Activated T-helper 17 cell treated with anti-CD3 and anti-CD28 coated beads, Interleukin-2, amount 50 U/mL, for 72 hours (primary cell): ENCODE results near the gene WASF2. TPM values are rescaled to one million over a fixed set of nuclear protein-coding genes. Genes with fewer than 3 reads are reported as not detected.
A peak's percentile ranks its signal among the peaks of the same experiment; 100 is the strongest.
"Not testable (repeated sequence)": the region's sequence is repeated elsewhere in the genome, so short reads cannot be mapped to it uniquely, and the experiment has no call there.

Experiments used
- ATAC-seq: fragments of 150-1000 bp; cut with Tn5 transposase; replicated peaks from 2 replicates; pipeline ENCODE4 v1.10.0; 2021; ENCODE audit warnings: mild to moderate bottlenecking, moderate library complexity
- H3K27ac Mint-ChIP-seq: one replicate; pipeline ENCODE4 v1.8.0; 2022; ENCODE audit warnings: mixed read lengths
- H3K27me3 Mint-ChIP-seq: one replicate; pipeline ENCODE4 v1.8.0; 2022; ENCODE audit warnings: mixed read lengths
- H3K36me3 Mint-ChIP-seq: one replicate; pipeline ENCODE4 v1.8.0; 2022; ENCODE audit warnings: low read depth, mild to moderate bottlenecking, mixed read lengths
- H3K4me1 Mint-ChIP-seq: one replicate; pipeline ENCODE4 v1.8.0; 2022; ENCODE audit warnings: mixed read lengths
- H3K4me3 Mint-ChIP-seq: one replicate; pipeline ENCODE4 v1.8.0; 2022; ENCODE audit warnings: mild to moderate bottlenecking, mixed read lengths
- H3K9me3 Mint-ChIP-seq: one replicate; pipeline ENCODE4 v1.8.0; 2022; ENCODE audit warnings: mixed read lengths
- total RNA-seq, 2 donors: library from RNA; stranded (reverse); gene quantifications; one replicate each; pipeline ENCODE4 v1.2.3, GENCODE V29; 2022

The WASF2 gene
- total RNA-seq, 2 donors from 2014 or later: 85.7 to 125 TPM

- peaks cover 24% of the 10 kb centered on the region for H3K36me3 Mint-ChIP-seq
- no peaks in the 10 kb centered on the region for H3K27me3 Mint-ChIP-seq
- ATAC-seq: no peak
- peaks cover 14% of the 10 kb centered on the region for H3K4me1 Mint-ChIP-seq
- H3K4me3 Mint-ChIP-seq: no peak overlapping the region
- H3K9me3 Mint-ChIP-seq: no peaks in the 10 kb centered on the region
- H3K27ac Mint-ChIP-seq: no peak overlapping the region
These were observed 2.1 kb upstream of the WASF2 start for GRCh38 chr1:27491748-27492700.

GRCh38 chr1:27489501-27489972 lies 430 bp downstream of the WASF2 start:
- no peaks in the 10 kb centered on the region for H3K9me3 Mint-ChIP-seq
- H3K36me3 Mint-ChIP-seq: peaks cover 31% of the 10 kb centered on the region
- peak overlapping the region; percentile 98 for H3K27ac Mint-ChIP-seq
- peaks cover 14% of the 10 kb centered on the region for H3K4me1 Mint-ChIP-seq
- H3K27me3 Mint-ChIP-seq: no peaks in the 10 kb centered on the region
- H3K4me3 Mint-ChIP-seq: peak overlapping the region; percentile 98
- peak; percentile 0 for ATAC-seq

- H3K9me3 Mint-ChIP-seq: no peaks in the 10 kb centered on the region
- peaks cover 14% of the 10 kb centered on the region for H3K4me1 Mint-ChIP-seq
- ATAC-seq: no peak
- H3K27me3 Mint-ChIP-seq: no peaks in the 10 kb centered on the region
- peak overlapping the region; percentile 98 for H3K4me3 Mint-ChIP-seq
- H3K27ac Mint-ChIP-seq: peak overlapping the region; percentile 98
- peaks cover 44% of the 10 kb centered on the region for H3K36me3 Mint-ChIP-seq
These were observed 1.7 kb downstream of the WASF2 start for GRCh38 chr1:27487966-27488884.

- no peak overlapping the region for H3K4me3 Mint-ChIP-seq
- peaks cover 52% of the 10 kb centered on the region for H3K36me3 Mint-ChIP-seq
- no peaks in the 10 kb centered on the region for H3K27me3 Mint-ChIP-seq
- H3K27ac Mint-ChIP-seq: no peak overlapping the region
- no peak for ATAC-seq
- no peaks in the 10 kb centered on the region for H3K9me3 Mint-ChIP-seq
- peaks cover 26% of the 10 kb centered on the region for H3K4me1 Mint-ChIP-seq
These were observed 4.6 kb downstream of the WASF2 start for GRCh38 chr1:27485363-27485762.

GRCh38 chr1:27483659-27484058 lies 6.3 kb downstream of the WASF2 start:
- ATAC-seq: no peak
- Mint-ChIP-seq H3K4me1 (peaks cover 21% of the 10 kb centered on the region), H3K27me3 (no peaks in the 10 kb centered on the region), H3K9me3 (no peaks in the 10 kb centered on the region), H3K4me3 (no peak overlapping the region), H3K36me3 (peaks cover 46% of the 10 kb centered on the region), H3K27ac (no peak overlapping the region)

- ATAC-seq: peak; percentile 91
- Mint-ChIP-seq H3K36me3 (peaks cover 46% of the 10 kb centered on the region), H3K27ac (peak overlapping the region; percentile 93), H3K4me3 (peak overlapping the region; percentile 73), H3K9me3 (no peaks in the 10 kb centered on the region), H3K27me3 (no peaks in the 10 kb centered on the region), H3K4me1 (peaks cover 20% of the 10 kb centered on the region)
These were observed 7.9 kb downstream of the WASF2 start for GRCh38 chr1:27481994-27482620.

GRCh38 chr1:27478098-27478497 lies 11.9 kb downstream of the WASF2 start:
- H3K27ac Mint-ChIP-seq: peak overlapping the region; percentile 36

GRCh38 chr1:27476237-27476636 lies 13.7 kb downstream of the WASF2 start:
- ATAC-seq: peak; percentile 58
- Mint-ChIP-seq H3K27me3 (no peaks in the 10 kb centered on the region), H3K27ac (no peak overlapping the region), H3K4me3 (peak overlapping the region; percentile 1), H3K4me1 (peaks cover 45% of the 10 kb centered on the region), H3K9me3 (no peaks in the 10 kb centered on the region), H3K36me3 (peaks cover 47% of the 10 kb centered on the region)

More at GRCh38 chr1:27478098-27478497, 11.9 kb downstream of the WASF2 start:
- Mint-ChIP-seq H3K9me3 (no peaks in the 10 kb centered on the region), H3K4me1 (peaks cover 51% of the 10 kb centered on the region), H3K4me3 (peak overlapping the region; percentile 11), H3K36me3 (peaks cover 46% of the 10 kb centered on the region), H3K27me3 (no peaks in the 10 kb centered on the region)
- no peak for ATAC-seq

GRCh38 chr1:27475720-27476119 lies 14.2 kb downstream of the WASF2 start:
- no peaks in the 10 kb centered on the region for H3K27me3 Mint-ChIP-seq
- H3K9me3 Mint-ChIP-seq: no peaks in the 10 kb centered on the region
- H3K36me3 Mint-ChIP-seq: peaks cover 52% of the 10 kb centered on the region
- no peak overlapping the region for H3K27ac Mint-ChIP-seq
- ATAC-seq: no peak
- H3K4me3 Mint-ChIP-seq: peak overlapping the region; percentile 1
- H3K4me1 Mint-ChIP-seq: peaks cover 45% of the 10 kb centered on the region

- Mint-ChIP-seq H3K36me3 (peaks cover 63% of the 10 kb centered on the region), H3K4me3 (peak overlapping the region; percentile 63), H3K9me3 (no peaks in the 10 kb centered on the region), H3K27me3 (no peaks in the 10 kb centered on the region), H3K27ac (peak overlapping the region; percentile 83), H3K4me1 (peaks cover 62% of the 10 kb centered on the region)
- peak; percentile 59 for ATAC-seq
These were observed 16.2 kb downstream of the WASF2 start for GRCh38 chr1:27473755-27474154.

- not testable (repeated sequence) for H3K4me3 Mint-ChIP-seq
- Mint-ChIP-seq H3K4me1 (peaks cover 62% of the 10 kb centered on the region), H3K36me3 (peaks cover 64% of the 10 kb centered on the region)
These were observed 17.9 kb downstream of the WASF2 start for GRCh38 chr1:27472098-27472497.

GRCh38 chr1:27471477-27471876 lies 18.5 kb downstream of the WASF2 start:
- no peak overlapping the region for H3K27ac Mint-ChIP-seq
- no peak for ATAC-seq
- no peaks in the 10 kb centered on the region for H3K9me3 Mint-ChIP-seq
- H3K27me3 Mint-ChIP-seq: no peaks in the 10 kb centered on the region
- peaks cover 56% of the 10 kb centered on the region for H3K4me1 Mint-ChIP-seq
- no peak overlapping the region for H3K4me3 Mint-ChIP-seq
- peaks cover 60% of the 10 kb centered on the region for H3K36me3 Mint-ChIP-seq

More at GRCh38 chr1:27472098-27472497, 17.9 kb downstream of the WASF2 start:
- not testable (repeated sequence) for H3K27ac Mint-ChIP-seq, H3K27me3 Mint-ChIP-seq, H3K9me3 Mint-ChIP-seq, ATAC-seq

GRCh38 chr1:27469334-27469733 lies 20.6 kb downstream of the WASF2 start:
- no peaks in the 10 kb centered on the region for H3K27me3 Mint-ChIP-seq
- peak overlapping the region; percentile 43 for H3K4me3 Mint-ChIP-seq
- peaks cover 70% of the 10 kb centered on the region for H3K36me3 Mint-ChIP-seq
- H3K27ac Mint-ChIP-seq: peak overlapping the region; percentile 18
- ATAC-seq: peak; percentile 67
- no peaks in the 10 kb centered on the region for H3K9me3 Mint-ChIP-seq
- H3K4me1 Mint-ChIP-seq: peaks cover 49% of the 10 kb centered on the region

GRCh38 chr1:27468378-27468777 lies 21.6 kb downstream of the WASF2 start:
- Mint-ChIP-seq H3K36me3 (peaks cover 63% of the 10 kb centered on the region), H3K27ac (peak overlapping the region; percentile 18), H3K4me1 (peaks cover 40% of the 10 kb centered on the region)
- not testable (repeated sequence) for H3K9me3 Mint-ChIP-seq, H3K4me3 Mint-ChIP-seq, H3K27me3 Mint-ChIP-seq, ATAC-seq
